HCT116 (cell line): Measurements from ENCODE around the gene ENTHD1. TPM values are rescaled to one million over a fixed set of nuclear protein-coding genes. Genes with fewer than 3 reads are reported as not detected.

Experiments used
- ATAC-seq: fragments of 200-7000 bp; cut with Tn5 transposase; 2 replicates; pipeline ENCODE4 v1.9.1; 2020; ENCODE audit warnings: mild to moderate bottlenecking, moderate library complexity
- BruUV-seq: library from RNA; stranded (reverse); fragments of 400-500 nt; replicated peaks from 2 replicates; lab custom pipeline; 2021; lab: Mats Ljungman, UMichigan
- CTCF ChIA-PET: fragments of 300-600 bp; sonication (Branson Sonifier 250); formaldehyde crosslinking; loops from one replicate; lab custom pipeline; 2021; ENCODE audit warnings: antibody characterized with exemption; lab: Charles Lee
- POLR2A ChIA-PET: fragments of 300-600, 350-600 bp; sonication (Branson Sonifier 250); formaldehyde crosslinking; loops from one replicate; lab custom pipeline; 2021; ENCODE audit warnings: antibody characterized with exemption; lab: Charles Lee
- RAD21 ChIA-PET, 2 experiments: fragments of 300-600 bp; sonication (Branson Sonifier 250); formaldehyde crosslinking; loops; one replicate each; lab custom pipeline; 2023; ENCODE audit warnings: low total read pairs in 2 of 2; ENCODE audit not compliant: uncharacterized antibody in 2 of 2, unreplicated experiment in 2 of 2, low non-redundant PET in 1 of 2; lab: Charles Lee
- DNase-seq: peaks from one replicate; pipeline ENCODE4 v3.0.0-alpha.2; 2010; ENCODE audit warnings: low read depth, low spot score
- H2AFZ ChIP-seq: fragments of 200-600 bp; shearing (Covaris generic), sonication (generic); 2 replicates; pipeline ENCODE4 v1.6.1; 2017; ENCODE audit warnings: low read depth, mixed run types, mixed read lengths, antibody characterized with exemption, low read length; ENCODE audit not compliant: poor library complexity, severe bottlenecking
- H3K27ac ChIP-seq: 2 replicates; pipeline ENCODE4 v1.5.1; 2012; ENCODE audit warnings: low read depth, low read length
- H3K27me3 ChIP-seq: fragments of 200-600 bp; sonication (generic); 2 replicates; pipeline ENCODE4 v1.6.1; 2016; ENCODE audit warnings: mixed run types, low read length, mixed read lengths; ENCODE audit not compliant: insufficient read depth
- H3K36me3 ChIP-seq, 2 experiments: fragments of 200-500 bp in 1 of 2; fragments of 200-600 bp in 1 of 2; sonication (Bioruptor generic) in 1 of 2; sonication (generic) in 1 of 2; 2 replicates each; pipeline versions ENCODE4 v1.5.1 to v1.6.1; 2014 to 2016; ENCODE audit warnings: low read length in 2 of 2, inconsistent platforms in 1 of 2, mixed read lengths in 1 of 2, mixed run types in 1 of 2; ENCODE audit not compliant: insufficient read depth in 2 of 2, control insufficient read depth in 1 of 2
- H3K4me1 ChIP-seq, 2 experiments: fragments of 200-600 bp in 1 of 2; sonication (generic) in 1 of 2; 2 replicates each; pipeline versions ENCODE4 v1.5.1 to v1.6.1; 2012 to 2017; ENCODE audit warnings: low read length in 2 of 2, inconsistent platforms in 1 of 2, mild to moderate bottlenecking in 1 of 2, mixed read lengths in 1 of 2, mixed run types in 1 of 2, moderate library complexity in 1 of 2; ENCODE audit not compliant: insufficient read depth in 2 of 2, control insufficient read depth in 1 of 2
- H3K4me2 ChIP-seq: fragments of 200-600 bp; sonication (generic); 2 replicates; pipeline ENCODE4 v1.6.1; 2017; ENCODE audit warnings: mixed run types, low read length, mixed read lengths
- H3K4me3 ChIP-seq, 2 experiments: fragments of 200-600 bp in 1 of 2; sonication (generic) in 1 of 2; replicated peaks in 1 of 2; 2 replicates each; pipeline ENCODE4 v1.5.1; 2011 to 2016; ENCODE audit warnings: low read length in 2 of 2, control low read depth in 1 of 2, low read depth in 1 of 2, mild to moderate bottlenecking in 1 of 2, mixed read lengths in 1 of 2, mixed run types in 1 of 2
- H3K79me2 ChIP-seq: fragments of 200-600 bp; sonication (generic); 2 replicates; pipeline ENCODE4 v1.6.1; 2017; ENCODE audit warnings: mild to moderate bottlenecking, mixed run types, low read length, moderate library complexity, mixed read lengths; ENCODE audit not compliant: insufficient read depth
- H3K9ac ChIP-seq: fragments of 200-600 bp; sonication (generic); 2 replicates; pipeline ENCODE4 v1.6.1; 2016; ENCODE audit warnings: low read length, mixed read lengths
- H3K9me2 ChIP-seq: fragments of 200-600 bp; sonication (generic), shearing (Covaris generic); 2 replicates; pipeline ENCODE4 v1.6.1; 2017; ENCODE audit warnings: mixed run types, mild to moderate bottlenecking, moderate library complexity; ENCODE audit not compliant: insufficient read depth
- H3K9me3 ChIP-seq, 2 experiments: fragments of 200-500 bp in 1 of 2; fragments of 200-600 bp in 1 of 2; sonication (Bioruptor generic) in 1 of 2; sonication (generic) in 1 of 2; 2 replicates each; pipeline ENCODE4 v1.6.1; 2014 to 2017; ENCODE audit warnings: low read length in 2 of 2, mixed read lengths in 2 of 2, inconsistent platforms in 1 of 2, low read depth in 1 of 2, mild to moderate bottlenecking in 1 of 2, mixed run types in 1 of 2, moderate library complexity in 1 of 2; ENCODE audit not compliant: control insufficient read depth in 1 of 2, insufficient read depth in 1 of 2
- H4K20me1 ChIP-seq: fragments of 200-600 bp; sonication (generic), shearing (Covaris generic); 2 replicates; pipeline ENCODE4 v1.6.1; 2017; ENCODE audit warnings: mixed run types, mild to moderate bottlenecking, moderate library complexity; ENCODE audit not compliant: insufficient read depth
- ATF3 ChIP-seq: IDR thresholded peaks from 2 replicates; pipeline ENCODE4 v1.6.1; 2012
- CEBPB ChIP-seq: IDR thresholded peaks from 2 replicates; pipeline ENCODE4 v1.6.1; 2012; ENCODE audit warnings: low read depth
- CTCF ChIP-seq, 3 experiments: fragments of 200-600 bp in 1 of 3; sonication (generic) in 1 of 3; IDR thresholded peaks in 2 of 3; conservative IDR thresholded peaks in 1 of 3; 2 replicates each; pipeline ENCODE4 v1.5.1; 2012 to 2017; ENCODE audit warnings: low read depth in 2 of 3, low read length in 2 of 3, antibody characterized with exemption in 1 of 3, borderline replicate concordance in 1 of 3, control low read depth in 1 of 3, mild to moderate bottlenecking in 1 of 3, mixed read lengths in 1 of 3, mixed run types in 1 of 3, moderate library complexity in 1 of 3; ENCODE audit not compliant: insufficient read depth in 1 of 3
- EGR1 ChIP-seq: IDR thresholded peaks from 2 replicates; pipeline ENCODE4 v1.6.1; 2012; ENCODE audit warnings: low read depth
- ELF1 ChIP-seq: IDR thresholded peaks from 2 replicates; pipeline ENCODE4 v1.6.1; 2012; ENCODE audit warnings: low read depth, borderline replicate concordance
- FOSL1 ChIP-seq: IDR thresholded peaks from 2 replicates; pipeline ENCODE4 v1.6.1; 2012; ENCODE audit warnings: low read depth
- JUND ChIP-seq: IDR thresholded peaks from 2 replicates; pipeline ENCODE4 v1.6.1; 2012
- MAX ChIP-seq: IDR thresholded peaks from 2 replicates; pipeline ENCODE4 v1.6.1; 2012
- POLR2AphosphoS5 ChIP-seq: IDR thresholded peaks from 2 replicates; pipeline ENCODE4 v1.6.1; 2011; ENCODE audit warnings: mild to moderate bottlenecking, low read depth, low read length, moderate library complexity
- RAD21 ChIP-seq: IDR thresholded peaks from 2 replicates; pipeline ENCODE4 v1.6.1; 2012; ENCODE audit warnings: low read depth, mild to moderate bottlenecking
- TCF7L2 ChIP-seq: IDR thresholded peaks from 2 replicates; pipeline ENCODE4 v1.7.0; 2011; ENCODE audit warnings: borderline replicate concordance, inconsistent platforms; ENCODE audit not compliant: insufficient read depth, insufficient read length; ENCODE audit errors: extremely low read depth
- YY1 ChIP-seq: IDR thresholded peaks from 2 replicates; pipeline ENCODE4 v1.6.1; 2011; ENCODE audit warnings: low read length, low read depth, moderate library complexity, mild to moderate bottlenecking; ENCODE audit not compliant: insufficient replicate concordance; ENCODE audit errors: extremely low read depth
- ZBTB33 ChIP-seq: IDR thresholded peaks from 2 replicates; pipeline ENCODE4 v1.6.1; 2011; ENCODE audit warnings: mild to moderate bottlenecking, low read length, moderate library complexity; ENCODE audit not compliant: insufficient replicate concordance; ENCODE audit errors: extremely low read depth
- ZNF274 ChIP-seq: fragments of 200-500 bp; sonication (Bioruptor generic); IDR thresholded peaks from 2 replicates; pipeline ENCODE4 v1.6.1; 2014; ENCODE audit warnings: mild to moderate bottlenecking, low read depth, low read length, inconsistent platforms
- intact Hi-C: fragments of 100-400 bp; cut with micrococcal nuclease; formaldehyde crosslinking; loops from 2 replicates; pipeline ENCODE4 v1.10.0; 2022
- total RNA-seq: library from RNA; stranded (reverse); gene quantifications from one replicate; pipeline ENCODE4 v1.2.1, GENCODE V29; 2021; ENCODE audit not compliant: unreplicated experiment

Gene ENTHD1
- total RNA-seq, 1 experiment from 2014 or later, result not detected

GRCh38 chr22:39859903-39860588 is 33.5 kb downstream of the ENTHD1 start:
- Histone ChIP-seq H2AFZ (no peak overlapping the region), H3K9me2 (no peaks in the 10 kb centered on the region), H3K4me2 (no peak overlapping the region), H4K20me1 (no peaks in the 10 kb centered on the region), H3K4me1 (no peaks in the 10 kb centered on the region), H3K36me3 (no peaks in the 10 kb centered on the region), H3K4me3 (no peak overlapping the region), H3K27ac (no peak overlapping the region), H3K79me2 (no peaks in the 10 kb centered on the region), H3K27me3 (peaks cover 81% of the 10 kb centered on the region), H3K9ac (no peak overlapping the region), H3K9me3 (no peaks in the 10 kb centered on the region)
- ATAC-seq (no peak), DNase-seq (no peak)
- intact Hi-C loops, result no loop called here
- BruUV-seq, result no TSS peak
- POLR2A ChIA-PET, result interaction anchor here (1.6 kb wide), 1 partner anchor 12 kb away, joined by 4 read pairs; no protein-coding TSS in a partner anchor
- CTCF ChIA-PET, result no interaction called here
- TF ChIP-seq ELF1, result no peak
- TF ChIP-seq CEBPB, result no peak
- TF ChIP-seq TCF7L2, result no peak
- no peak for TF ChIP-seq MAX
- no peak for TF ChIP-seq RAD21
- no peak for TF ChIP-seq ATF3
- RAD21 ChIA-PET, result no interaction called here

GRCh38 chr22:39856588-39856987 is 37.0 kb downstream of the ENTHD1 start:
- intact Hi-C loops, result no loop called here
- ChIA-PET CTCF (no interaction called here), POLR2A (no interaction called here), RAD21 (interaction anchor here (0.7 kb wide), 2 partner anchors 304 to 369 kb away, joined by 4 to 9 read pairs; no protein-coding TSS in a partner anchor)
- DNase-seq (no peak), ATAC-seq (no peak)
- H3K9me3 ChIP-seq, result no peaks in the 10 kb centered on the region
- H3K36me3 ChIP-seq, result no peaks in the 10 kb centered on the region
- no peak overlapping the region for H3K4me3 ChIP-seq
- no peak overlapping the region for H3K4me2 ChIP-seq
- H3K27ac ChIP-seq, result no peak overlapping the region
- no peaks in the 10 kb centered on the region for H3K4me1 ChIP-seq
- peaks cover 69% of the 10 kb centered on the region for H3K27me3 ChIP-seq
- H2AFZ ChIP-seq, result no peak overlapping the region
- H3K79me2 ChIP-seq, result no peaks in the 10 kb centered on the region
- no peak overlapping the region for H3K9ac ChIP-seq
- no peaks in the 10 kb centered on the region for H4K20me1 ChIP-seq
- H3K9me2 ChIP-seq, result no peaks in the 10 kb centered on the region
- BruUV-seq, result no TSS peak
- TF ChIP-seq ZNF274, result no peak
- no peak for TF ChIP-seq POLR2AphosphoS5
- TF ChIP-seq RAD21, result no peak
- no peak for TF ChIP-seq YY1
- TF ChIP-seq EGR1, result no peak
- TF ChIP-seq CTCF (IDR thresholded peaks at IDR 0.05 in 2 of 3, conservative IDR thresholded peaks at IDR 0.05 in 1 of 3; ENCODE audit: borderline replicate concordance in 1 of 3, insufficient read depth in 1 of 3, low read depth in 2 of 3, low read length in 2 of 3), result no peak
- TF ChIP-seq JUND, result no peak
- TF ChIP-seq ZBTB33, result no peak
- TF ChIP-seq MAX, result no peak
- no peak for TF ChIP-seq FOSL1
